Keratinocyte (primary cell): Measurements from ENCODE around the gene LDB2. TPM values are rescaled to one million over a fixed set of nuclear protein-coding genes. Genes with fewer than 3 reads are reported as not detected.

Experiments used
- DNase-seq: peaks from one replicate; pipeline ENCODE4 v3.0.0-alpha.2; 2011; ENCODE audit warnings: low read depth, missing footprints, low spot score
- FAIRE-seq: peaks from 2 replicates; lab custom pipeline; 2011; peaks lifted over from hg19 to GRCh38; lab: Jason Lieb, UNC
- H2AFZ ChIP-seq: 2 replicates; pipeline ENCODE4 v1.6.0; 2012; ENCODE audit warnings: low read length, control low read depth, inconsistent platforms; ENCODE audit not compliant: control insufficient read depth
- H3K27ac ChIP-seq: 2 replicates; pipeline ENCODE4 v1.5.1; 2011; ENCODE audit warnings: low read length; ENCODE audit not compliant: control insufficient read depth, insufficient read depth
- H3K27me3 ChIP-seq: 3 replicates; pipeline ENCODE4 v1.6.0; 2011; ENCODE audit warnings: low read length; ENCODE audit not compliant: control insufficient read depth, insufficient read depth; ENCODE audit errors: extremely low read depth
- H3K36me3 ChIP-seq, 2 experiments: 2 replicates in 1 of 2; 3 replicates in 1 of 2; pipeline ENCODE4 v1.5.1; 2011; ENCODE audit warnings: low read length in 2 of 2, mild to moderate bottlenecking in 1 of 2; ENCODE audit not compliant: control insufficient read depth in 2 of 2, insufficient read depth in 2 of 2; ENCODE audit errors: extremely low read depth in 1 of 2
- H3K4me1 ChIP-seq: 3 replicates; pipeline ENCODE4 v1.5.1; 2011; ENCODE audit warnings: low read length; ENCODE audit not compliant: control insufficient read depth, insufficient read depth; ENCODE audit errors: extremely low read depth
- H3K4me2 ChIP-seq: 3 replicates; pipeline ENCODE4 v1.6.0; 2011; ENCODE audit warnings: low read depth, low read length; ENCODE audit not compliant: control insufficient read depth, insufficient read depth; ENCODE audit errors: extremely low read depth
- H3K4me3 ChIP-seq, 3 experiments: fragments of 200-600 bp in 1 of 3; sonication (generic) in 1 of 3; 2 replicates in 2 of 3; 3 replicates in 1 of 3; pipeline ENCODE4 v1.5.1; 2011 to 2016; ENCODE audit warnings: low read length in 3 of 3, mild to moderate bottlenecking in 3 of 3, control low read depth in 2 of 3, inconsistent platforms in 1 of 3, low read depth in 1 of 3, mixed read lengths in 1 of 3, mixed run types in 1 of 3, moderate library complexity in 1 of 3; ENCODE audit not compliant: control insufficient read depth in 2 of 3, insufficient read depth in 2 of 3; ENCODE audit errors: extremely low read depth in 1 of 3
- H3K79me2 ChIP-seq: 2 replicates; pipeline ENCODE4 v1.6.0; 2012; ENCODE audit warnings: low read length; ENCODE audit not compliant: control insufficient read depth, insufficient read depth
- H3K9ac ChIP-seq: 3 replicates; pipeline ENCODE4 v1.6.0; 2011; ENCODE audit warnings: low read length; ENCODE audit not compliant: control insufficient read depth, insufficient read depth; ENCODE audit errors: extremely low read depth
- H3K9me1 ChIP-seq: 3 replicates; pipeline ENCODE4 v1.6.0; 2011; ENCODE audit warnings: low read length; ENCODE audit not compliant: control insufficient read depth, insufficient read depth; ENCODE audit errors: extremely low read depth
- H3K9me3 ChIP-seq: 2 replicates; pipeline ENCODE4 v1.5.1; 2012; ENCODE audit warnings: low read depth, low read length; ENCODE audit not compliant: control insufficient read depth
- H4K20me1 ChIP-seq: 3 replicates; pipeline ENCODE4 v1.6.0; 2011; ENCODE audit warnings: low read length; ENCODE audit not compliant: control insufficient read depth, insufficient read depth; ENCODE audit errors: extremely low read depth
- CTCF ChIP-seq, 3 experiments: IDR thresholded peaks in 1 of 3; conservative IDR thresholded peaks in 1 of 3; optimal IDR thresholded peaks in 1 of 3; 2 replicates in 2 of 3; 3 replicates in 1 of 3; pipeline versions ENCODE3 to v1.5.1; 2011; ENCODE audit warnings: low read length in 3 of 3, mild to moderate bottlenecking in 3 of 3, moderate library complexity in 2 of 3, control low read depth in 1 of 3, inconsistent platforms in 1 of 3; ENCODE audit not compliant: insufficient read depth in 2 of 3; ENCODE audit errors: extremely low read depth in 1 of 3
- EZH2 ChIP-seq: IDR thresholded peaks from one replicate; pipeline ENCODE4 v1.6.1; 2012; ENCODE audit warnings: inconsistent platforms, mild to moderate bottlenecking, low read length, moderate library complexity
- dilution Hi-C: fragments of 300-500 bp; cut with MboI; formaldehyde crosslinking; loops from one replicate; pipeline ENCODE4 v1.7.0; 2020; ENCODE audit warnings: low sequenced_read_pairs; ENCODE audit not compliant: extremely low pct_ligation_motif_present
- polyA plus RNA-seq, 5 experiments: library from polyadenylated mRNA; depleted of rRNA in 3 of 5; stranded (reverse) in 3 of 5; stranded (forward) in 1 of 5; unstranded in 1 of 5; fragments of >200 nt; gene quantifications; 1 replicate in 1 of 5; 2 replicates in 3 of 5; 3 replicates in 1 of 5; pipeline versions ENCODE4 v1.2.1 to v1.2.3, GENCODE V29; 2011 to 2012; ENCODE audit warnings: missing spikeins in 2 of 5, low read depth in 1 of 5, low replicate concordance in 1 of 5

LDB2 gene
- polyA plus RNA-seq, 1 donor (not counting 4 experiments of a cell fraction or from before 2014, with no cell fraction given): not detected

GRCh38 chr4:16846540-16847117 lies 51.8 kb downstream of the LDB2 start:
- dilution Hi-C loops: no loop called here
- FAIRE-seq: no peak
- no peak overlapping the region for H3K9ac ChIP-seq

GRCh38 chr4:16844816-16845586 lies 53.4 kb downstream of the LDB2 start:
- H3K9ac ChIP-seq: no peak overlapping the region
- H3K36me3 ChIP-seq: no peaks in the 10 kb centered on the region
- no peak overlapping the region for H3K27ac ChIP-seq
- H3K4me2 ChIP-seq: no peak overlapping the region
- H3K4me3 ChIP-seq: no peak overlapping the region
- DNase-seq (no peak), FAIRE-seq (no peak)
- no peaks in the 10 kb centered on the region for H3K9me1 ChIP-seq
- TF ChIP-seq EZH2: no peak
- TF ChIP-seq CTCF (optimal IDR thresholded peaks at IDR 0.05 in 1 of 3, IDR thresholded peaks at IDR 0.05 in 1 of 3, conservative IDR thresholded peaks at IDR 0.05 in 1 of 3; ENCODE audit: extremely low read depth in 1 of 3, insufficient read depth in 2 of 3, low read length in 3 of 3): no peak
- no peaks in the 10 kb centered on the region for H3K9me3 ChIP-seq
- no peaks in the 10 kb centered on the region for H4K20me1 ChIP-seq
- dilution Hi-C loops: no loop called here
- H3K79me2 ChIP-seq: no peaks in the 10 kb centered on the region
- no peaks in the 10 kb centered on the region for H3K4me1 ChIP-seq
- no peak overlapping the region for H2AFZ ChIP-seq
- no peaks in the 10 kb centered on the region for H3K27me3 ChIP-seq

More at GRCh38 chr4:16846540-16847117, 51.8 kb downstream of the LDB2 start:
- TF ChIP-seq EZH2: no peak
- no peak for TF ChIP-seq CTCF (optimal IDR thresholded peaks at IDR 0.05 in 1 of 3, IDR thresholded peaks at IDR 0.05 in 1 of 3, conservative IDR thresholded peaks at IDR 0.05 in 1 of 3; ENCODE audit: extremely low read depth in 1 of 3, insufficient read depth in 2 of 3, low read length in 3 of 3)
- Histone ChIP-seq H3K9me3 (no peaks in the 10 kb centered on the region), H2AFZ (no peak overlapping the region), H3K9me1 (no peaks in the 10 kb centered on the region), H3K4me1 (no peaks in the 10 kb centered on the region), H3K27me3 (no peaks in the 10 kb centered on the region), H3K27ac (no peak overlapping the region), H3K4me3 (no peak overlapping the region), H3K36me3 (no peaks in the 10 kb centered on the region), H3K4me2 (no peak overlapping the region), H4K20me1 (no peaks in the 10 kb centered on the region), H3K79me2 (no peaks in the 10 kb centered on the region)
- DNase-seq: no peak
